Spleen (tissue), 11 donors: ENCODE results near the gene GHRL. TPM values are rescaled to one million over a fixed set of nuclear protein-coding genes. Genes with fewer than 3 reads are reported as not detected.

Experiments
- DNase-seq: peaks from one replicate; pipeline ENCODE4 v3.0.0-alpha.2; 2020
- H3K27ac ChIP-seq, 8 donors: fragments of 200-600 bp; sonication (generic) in 7 of 8; 1 replicate in 4 of 8; 2 replicates in 4 of 8; pipeline versions ENCODE4 v1.5.0 to v1.8.0; 2016 to 2021; ENCODE audit warnings: inconsistent platforms in 4 of 8, mild to moderate bottlenecking in 4 of 8, moderate library complexity in 1 of 8
- H3K27me3 ChIP-seq, 7 donors: fragments of 200-600 bp; sonication (generic) in 6 of 7; replicated peaks in 1 of 7; 1 replicate in 4 of 7; 2 replicates in 3 of 7; pipeline versions ENCODE4 v1.5.0 to v1.8.0; 2016 to 2021; ENCODE audit warnings: inconsistent platforms in 3 of 7, mild to moderate bottlenecking in 1 of 7
- H3K36me3 ChIP-seq, 6 donors: fragments of 200-600 bp; sonication (generic) in 5 of 6; 1 replicate in 4 of 6; 2 replicates in 2 of 6; pipeline versions ENCODE4 v1.5.0 to v1.8.0; 2016 to 2021; ENCODE audit warnings: inconsistent platforms in 2 of 6
- H3K4me1 ChIP-seq, 6 donors: fragments of 200-600 bp; sonication (generic) in 5 of 6; 1 replicate in 3 of 6; 2 replicates in 3 of 6; pipeline versions ENCODE4 v1.5.0 to v1.8.0; 2016 to 2021; ENCODE audit warnings: inconsistent platforms in 3 of 6
- H3K4me3 ChIP-seq, 8 donors: fragments of 200-600 bp; sonication (generic) in 7 of 8; 1 replicate in 4 of 8; 2 replicates in 4 of 8; pipeline versions ENCODE4 v1.5.0 to v1.8.0; 2016 to 2021; ENCODE audit warnings: inconsistent platforms in 4 of 8, mild to moderate bottlenecking in 4 of 8, moderate library complexity in 2 of 8
- H3K9me3 ChIP-seq, 8 donors: fragments of 200-600 bp; sonication (generic) in 7 of 8; 1 replicate in 4 of 8; 2 replicates in 4 of 8; pipeline versions ENCODE4 v1.5.0 to v1.8.0; 2016 to 2021; ENCODE audit warnings: inconsistent platforms in 4 of 8
- CTCF ChIP-seq, 11 experiments: fragments of 200-600 bp in 7 of 11; fragments of 450-650 bp in 4 of 11; sonication (generic) in 4 of 11; IDR thresholded peaks in 8 of 11; conservative IDR thresholded peaks in 3 of 11; 1 replicate in 7 of 11; 2 replicates in 4 of 11; pipeline versions ENCODE4 v1.4.0 to v1.8.0; 2016 to 2021; ENCODE audit warnings: antibody characterized with exemption in 11 of 11, inconsistent platforms in 4 of 11, mild to moderate bottlenecking in 1 of 11
- POLR2A ChIP-seq, 3 donors: fragments of 450-650 bp; IDR thresholded peaks; one replicate each; pipeline ENCODE4 v1.5.1; 2017; ENCODE audit warnings: antibody characterized with exemption in 3 of 3, mild to moderate bottlenecking in 1 of 3
- POLR2AphosphoS5 ChIP-seq, 3 donors: sonication (generic); formaldehyde crosslinking; IDR thresholded peaks; one replicate each; pipeline ENCODE4 v1.5.1; 2017; ENCODE audit warnings: antibody characterized with exemption in 3 of 3
- WGBS, 5 donors: extraction: QIAGEN DNeasy Blood & Tissue Kit in 3 of 5; methylation state at CpG; one replicate each; pipeline versions ENCODE4 v1.1.5 to v1.1.7; 2013 to 2018; 5-methylcytosine and 5-hydroxymethylcytosine counted together
- intact Hi-C: fragments of 100-400 bp; cut with DNase I; formaldehyde crosslinking; loops from one replicate; pipeline ENCODE4 v1.15.0; 2023; ENCODE audit warnings: low total_unique reads
- polyA plus RNA-seq, 3 donors: library from polyadenylated mRNA; stranded (reverse); fragments of 200-250 nt; gene quantifications; one replicate each; pipeline ENCODE4 v1.2.1, GENCODE V29; 2013
- total RNA-seq, 7 donors: library from RNA; depleted of rRNA in 3 of 7; stranded (reverse); fragments of >200 nt in 3 of 7; fragmentation: NEBNext Ultra II Directional in 4 of 7; extraction: Animal tissue kit (Norgen Biotek cat#: 25700) in 4 of 7; gene quantifications; one replicate each; pipeline versions ENCODE4 v1.1.0 to v1.2.1, GENCODE V29; 2016 to 2021
- donor health status: healthy with polysubstance abuse.
- donor health status: DM: no; HTN: no; CAD: no; lungs with moderate emphysema.
- donor health status: DM: no; HTN: no; CAD: no.
- donor health status: Bipolar disorder and iron deficiency.
- donor health status: healthy.
- donor health status: DM: no; HTN: no; CAD: no.
- donor health status: DM: yes; HTN: yes; CAD: no.

The GHRL gene
- total and polyA plus RNA-seq, 10 donors = 1.1 to 8.0 (median 4.0) TPM

- Histone ChIP-seq H3K9me3 (no peaks in the 10 kb centered on the region), H3K27me3 (no peaks in the 10 kb centered on the region), H3K27ac (peak overlapping the region in 1 of 8 donors; percentile 3), H3K4me1 (peaks cover 0 to 41% (median 0%) of the 10 kb centered on the region in 6 donors), H3K4me3 (no peak overlapping the region), H3K36me3 (peaks cover 0 to 100% (median 59%) of the 10 kb centered on the region in 6 donors)
- 74 to 95% (median 84%) methylated on average over 2 of the region's 2 CpGs for WGBS, 5 donors
- TF ChIP-seq POLR2AphosphoS5 (IDR thresholded peaks at IDR 0.05) = peak in 1 of 3 donors; percentile 3
- TF ChIP-seq CTCF (IDR thresholded peaks at IDR 0.05 in 8 of 11, conservative IDR thresholded peaks at IDR 0.05 in 3 of 11) = peak in 6 of 11 experiments; percentile 12 to 61 (median 22)
- no peak for TF ChIP-seq POLR2A (IDR thresholded peaks at IDR 0.05)
- no peak for DNase-seq
- intact Hi-C loops = no loop called here
Measured at GRCh38 chr3:10286596-10287295, 6.0 kb downstream of the GHRL start.

GRCh38 chr3:10286133-10286524 lies 6.6 kb downstream of the GHRL start:
- intact Hi-C loops = no loop called here
- TF ChIP-seq POLR2A (IDR thresholded peaks at IDR 0.05) = no peak
- TF ChIP-seq POLR2AphosphoS5 (IDR thresholded peaks at IDR 0.05) = no peak
- TF ChIP-seq CTCF (IDR thresholded peaks at IDR 0.05 in 8 of 11, conservative IDR thresholded peaks at IDR 0.05 in 3 of 11) = no peak
- WGBS, 5 donors = 90 to 95% (median 92%) methylated on average over 5 of the region's 5 CpGs
- no peak overlapping the region for H3K4me3 ChIP-seq
- H3K36me3 ChIP-seq = peaks cover 0 to 100% (median 59%) of the 10 kb centered on the region in 6 donors
- DNase-seq = no peak
- no peaks in the 10 kb centered on the region for H3K9me3 ChIP-seq
- H3K27ac ChIP-seq = no peak overlapping the region
- no peaks in the 10 kb centered on the region for H3K27me3 ChIP-seq
- H3K4me1 ChIP-seq = peaks cover 0 to 35% (median 0%) of the 10 kb centered on the region in 6 donors

- 79 to 88% (median 82%) methylated on average over 12 of the region's 12 CpGs for WGBS, 5 donors
- DNase-seq = no peak
Measured at GRCh38 chr3:10285272-10286132, 7.2 kb downstream of the GHRL start.

More at GRCh38 chr3:10285272-10286132, 7.2 kb downstream of the GHRL start:
- intact Hi-C loops = no loop called here
- peaks cover 0 to 100% (median 61%) of the 10 kb centered on the region in 6 donors for H3K36me3 ChIP-seq
- H3K4me3 ChIP-seq = no peak overlapping the region
- H3K4me1 ChIP-seq = peaks cover 0 to 30% (median 0%) of the 10 kb centered on the region in 6 donors
- TF ChIP-seq POLR2AphosphoS5 (IDR thresholded peaks at IDR 0.05) = peak in 1 of 3 donors; percentile 15
- no peak for TF ChIP-seq CTCF (IDR thresholded peaks at IDR 0.05 in 8 of 11, conservative IDR thresholded peaks at IDR 0.05 in 3 of 11)
- TF ChIP-seq POLR2A (IDR thresholded peaks at IDR 0.05) = no peak
- H3K27ac ChIP-seq = peak overlapping the region in 1 of 8 donors; percentile 27
- no peaks in the 10 kb centered on the region for H3K9me3 ChIP-seq
- no peaks in the 10 kb centered on the region for H3K27me3 ChIP-seq
